ENCODE measurements around the gene SLC1A2.

Gene SLC1A2

GRCh38 chr11:35317253-35317652 is 102.1 kb downstream of the SLC1A2 start:
- no peak for TF ChIP-seq CTCF (IDR thresholded peaks at IDR 0.05; ENCODE audit: low read depth, low read length)
- Histone ChIP-seq H3K36me3 (peaks cover 50% of the 10 kb centered on the region), H3K27ac (no peak overlapping the region), H3K4me3 (ENCODE audit: low read depth, low read length) (no peak overlapping the region), H3K27me3 (ENCODE audit: insufficient read depth, low read depth, severe bottlenecking) (no peaks in the 10 kb centered on the region), H3K9me3 (ENCODE audit: severe bottlenecking) (no peaks in the 10 kb centered on the region)
- no peak for DNase-seq

- no peak for DNase-seq
- H3K27me3 ChIP-seq (ENCODE audit: insufficient read depth, low read depth, severe bottlenecking), result no peaks in the 10 kb centered on the region
- H3K9me3 ChIP-seq (ENCODE audit: severe bottlenecking), result no peaks in the 10 kb centered on the region
- H3K4me3 ChIP-seq (ENCODE audit: low read depth, low read length), result no peak overlapping the region
- no peak overlapping the region for H3K27ac ChIP-seq
- H3K36me3 ChIP-seq, result peaks cover 56% of the 10 kb centered on the region
- no peak for TF ChIP-seq CTCF (IDR thresholded peaks at IDR 0.05; ENCODE audit: low read depth, low read length)
These were observed 103.2 kb downstream of the SLC1A2 start for GRCh38 chr11:35316161-35316560.

- H3K36me3 ChIP-seq, result peaks cover 66% of the 10 kb centered on the region
- no peak overlapping the region for H3K4me3 ChIP-seq (ENCODE audit: low read depth, low read length)
- DNase-seq, result no peak
- H3K9me3 ChIP-seq (ENCODE audit: severe bottlenecking), result no peaks in the 10 kb centered on the region
- no peak overlapping the region for H3K27ac ChIP-seq
- no peak for TF ChIP-seq CTCF (IDR thresholded peaks at IDR 0.05; ENCODE audit: low read depth, low read length)
- no peaks in the 10 kb centered on the region for H3K27me3 ChIP-seq (ENCODE audit: insufficient read depth, low read depth, severe bottlenecking)
These were observed 105.6 kb downstream of the SLC1A2 start for GRCh38 chr11:35313760-35314153.

GRCh38 chr11:35313066-35313759 is 106.1 kb downstream of the SLC1A2 start:
- H3K4me3 ChIP-seq (ENCODE audit: low read depth, low read length), result no peak overlapping the region
- DNase-seq, result no peak
- peaks cover 66% of the 10 kb centered on the region for H3K36me3 ChIP-seq
- no peak overlapping the region for H3K27ac ChIP-seq
- TF ChIP-seq CTCF (IDR thresholded peaks at IDR 0.05; ENCODE audit: low read depth, low read length), result no peak
- no peaks in the 10 kb centered on the region for H3K9me3 ChIP-seq (ENCODE audit: severe bottlenecking)
- no peaks in the 10 kb centered on the region for H3K27me3 ChIP-seq (ENCODE audit: insufficient read depth, low read depth, severe bottlenecking)

GRCh38 chr11:35311331-35311730 is 108.0 kb downstream of the SLC1A2 start:
- H3K27ac ChIP-seq, result no peak overlapping the region
- no peaks in the 10 kb centered on the region for H3K27me3 ChIP-seq (ENCODE audit: insufficient read depth, low read depth, severe bottlenecking)
- H3K9me3 ChIP-seq (ENCODE audit: severe bottlenecking), result no peaks in the 10 kb centered on the region
- no peak for TF ChIP-seq CTCF (IDR thresholded peaks at IDR 0.05; ENCODE audit: low read depth, low read length)
- H3K36me3 ChIP-seq, result peaks cover 67% of the 10 kb centered on the region
- no peak overlapping the region for H3K4me3 ChIP-seq (ENCODE audit: low read depth, low read length)
- no peak for DNase-seq

GRCh38 chr11:35308157-35308556 is 111.2 kb downstream of the SLC1A2 start:
- H3K4me3 ChIP-seq (ENCODE audit: low read depth, low read length), result no peak overlapping the region
- peaks cover 70% of the 10 kb centered on the region for H3K36me3 ChIP-seq
- DNase-seq, result peak; percentile 24
- no peaks in the 10 kb centered on the region for H3K27me3 ChIP-seq (ENCODE audit: insufficient read depth, low read depth, severe bottlenecking)
- H3K27ac ChIP-seq, result 0 out of 2 replicates have a peak overlapping the region, but pooled peaks have one; percentile 0
- no peaks in the 10 kb centered on the region for H3K9me3 ChIP-seq (ENCODE audit: severe bottlenecking)
- no peak for TF ChIP-seq CTCF (IDR thresholded peaks at IDR 0.05; ENCODE audit: low read depth, low read length)

Data from WERI-Rb-1 (cell line).